ENCODE results near the gene WHAMM.

WHAMM gene

DNA sequence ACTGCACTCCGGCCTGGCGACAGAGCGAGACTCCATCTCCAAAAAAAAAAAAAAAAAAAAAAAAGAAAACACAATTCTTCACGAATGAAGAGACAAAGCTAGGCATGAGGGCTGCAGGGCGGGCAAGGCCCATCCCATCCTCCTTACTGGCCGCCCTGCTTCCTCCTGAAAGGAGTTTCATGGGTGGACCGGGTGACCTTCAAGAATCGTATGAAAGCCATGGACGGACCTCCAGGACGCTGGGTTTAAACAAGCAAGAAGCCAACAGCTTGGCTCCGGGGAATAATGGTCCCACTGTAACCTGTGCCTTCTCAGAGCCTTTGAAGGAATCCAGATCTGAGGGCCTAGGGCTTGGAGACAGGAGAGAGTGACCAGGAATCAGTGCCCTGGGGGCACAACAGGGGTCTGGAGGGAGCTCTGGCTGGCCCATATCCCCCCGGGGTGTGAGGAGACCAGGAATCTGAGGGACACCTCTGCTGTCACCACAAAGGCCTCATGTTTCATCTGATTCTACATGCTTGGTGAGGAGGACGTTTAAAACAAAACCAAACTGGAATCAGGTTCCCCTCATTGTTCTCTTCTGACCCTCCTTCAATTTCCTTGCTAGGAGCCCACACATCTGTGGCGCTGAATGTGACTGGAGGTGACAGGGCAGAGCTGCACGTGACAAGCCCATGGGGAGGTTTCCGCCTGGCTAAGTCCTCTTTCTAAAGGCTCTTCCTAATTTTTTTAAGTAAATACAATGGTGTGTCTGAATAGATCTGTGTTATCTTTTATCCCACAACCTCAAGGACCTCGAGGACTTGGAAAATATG is 46.1 kb downstream of the WHAMM start (continued):
- TF ChIP-seq, protein P1, sequence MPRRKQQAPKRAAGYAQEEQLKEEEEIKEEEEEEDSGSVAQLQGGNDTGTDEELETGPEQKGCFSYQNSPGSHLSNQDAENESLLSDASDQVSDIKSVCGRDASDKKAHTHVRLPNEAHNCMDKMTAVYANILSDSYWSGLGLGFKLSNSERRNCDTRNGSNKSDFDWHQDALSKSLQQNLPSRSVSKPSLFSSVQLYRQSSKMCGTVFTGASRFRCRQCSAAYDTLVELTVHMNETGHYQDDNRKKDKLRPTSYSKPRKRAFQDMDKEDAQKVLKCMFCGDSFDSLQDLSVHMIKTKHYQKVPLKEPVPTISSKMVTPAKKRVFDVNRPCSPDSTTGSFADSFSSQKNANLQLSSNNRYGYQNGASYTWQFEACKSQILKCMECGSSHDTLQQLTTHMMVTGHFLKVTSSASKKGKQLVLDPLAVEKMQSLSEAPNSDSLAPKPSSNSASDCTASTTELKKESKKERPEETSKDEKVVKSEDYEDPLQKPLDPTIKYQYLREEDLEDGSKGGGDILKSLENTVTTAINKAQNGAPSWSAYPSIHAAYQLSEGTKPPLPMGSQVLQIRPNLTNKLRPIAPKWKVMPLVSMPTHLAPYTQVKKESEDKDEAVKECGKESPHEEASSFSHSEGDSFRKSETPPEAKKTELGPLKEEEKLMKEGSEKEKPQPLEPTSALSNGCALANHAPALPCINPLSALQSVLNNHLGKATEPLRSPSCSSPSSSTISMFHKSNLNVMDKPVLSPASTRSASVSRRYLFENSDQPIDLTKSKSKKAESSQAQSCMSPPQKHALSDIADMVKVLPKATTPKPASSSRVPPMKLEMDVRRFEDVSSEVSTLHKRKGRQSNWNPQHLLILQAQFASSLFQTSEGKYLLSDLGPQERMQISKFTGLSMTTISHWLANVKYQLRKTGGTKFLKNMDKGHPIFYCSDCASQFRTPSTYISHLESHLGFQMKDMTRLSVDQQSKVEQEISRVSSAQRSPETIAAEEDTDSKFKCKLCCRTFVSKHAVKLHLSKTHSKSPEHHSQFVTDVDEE (CRISPR knock-in tag; IDR thresholded peaks at IDR 0.05), result no peak
- no peak for TF ChIP-seq ARNTL (CRISPR knock-in tag; IDR thresholded peaks at IDR 0.05; ENCODE audit: borderline replicate concordance, low read depth)
- no peak for TF ChIP-seq TOX (CRISPR knock-in tag; IDR thresholded peaks at IDR 0.05; ENCODE audit: borderline replicate concordance)
- no peak for TF ChIP-seq ISL1 (CRISPR knock-in tag; IDR thresholded peaks at IDR 0.05)
- TF ChIP-seq PPARA (CRISPR knock-in tag; IDR thresholded peaks at IDR 0.05; ENCODE audit: borderline replicate concordance), result no peak

DNA sequence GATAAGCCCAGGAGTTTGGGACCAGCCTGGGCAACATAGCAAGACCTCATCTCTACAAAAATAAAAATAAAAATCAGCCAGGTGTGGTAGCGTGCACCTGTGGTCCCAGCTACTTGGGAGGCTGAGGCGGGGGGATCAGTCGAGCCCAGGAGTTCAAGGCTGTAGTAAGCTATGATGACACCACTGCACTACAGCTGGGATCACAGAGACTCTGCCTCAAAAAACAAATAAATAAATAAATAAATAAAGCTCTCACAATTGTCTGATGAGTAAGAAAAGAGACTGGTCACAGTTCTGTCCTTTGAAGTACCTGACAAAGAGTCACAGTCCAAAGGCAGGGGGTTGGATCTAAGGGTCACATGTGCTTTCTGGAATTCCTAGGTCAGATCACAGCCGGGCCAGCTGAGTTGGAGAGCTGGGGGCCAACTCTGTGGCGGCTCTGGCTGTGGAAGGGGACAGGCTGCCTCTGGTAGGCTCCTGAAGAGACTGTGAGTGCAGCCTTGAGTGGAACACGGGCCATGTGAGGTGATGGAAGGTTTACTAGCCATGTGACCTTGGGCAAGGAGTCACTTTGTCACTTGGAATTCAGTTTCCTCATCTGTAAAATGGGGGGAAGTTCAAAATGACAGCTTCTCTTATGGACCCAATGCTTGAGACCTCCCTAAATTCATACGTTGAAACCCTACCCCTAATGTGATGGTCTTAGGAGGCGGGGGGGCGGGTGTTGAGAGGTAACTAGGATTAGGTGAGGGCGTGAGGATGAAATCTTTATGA is 47.2 kb downstream of the WHAMM start:
- TF ChIP-seq GLIS3 (CRISPR knock-in tag; IDR thresholded peaks at IDR 0.05), result no peak
- TF ChIP-seq, protein P2, sequence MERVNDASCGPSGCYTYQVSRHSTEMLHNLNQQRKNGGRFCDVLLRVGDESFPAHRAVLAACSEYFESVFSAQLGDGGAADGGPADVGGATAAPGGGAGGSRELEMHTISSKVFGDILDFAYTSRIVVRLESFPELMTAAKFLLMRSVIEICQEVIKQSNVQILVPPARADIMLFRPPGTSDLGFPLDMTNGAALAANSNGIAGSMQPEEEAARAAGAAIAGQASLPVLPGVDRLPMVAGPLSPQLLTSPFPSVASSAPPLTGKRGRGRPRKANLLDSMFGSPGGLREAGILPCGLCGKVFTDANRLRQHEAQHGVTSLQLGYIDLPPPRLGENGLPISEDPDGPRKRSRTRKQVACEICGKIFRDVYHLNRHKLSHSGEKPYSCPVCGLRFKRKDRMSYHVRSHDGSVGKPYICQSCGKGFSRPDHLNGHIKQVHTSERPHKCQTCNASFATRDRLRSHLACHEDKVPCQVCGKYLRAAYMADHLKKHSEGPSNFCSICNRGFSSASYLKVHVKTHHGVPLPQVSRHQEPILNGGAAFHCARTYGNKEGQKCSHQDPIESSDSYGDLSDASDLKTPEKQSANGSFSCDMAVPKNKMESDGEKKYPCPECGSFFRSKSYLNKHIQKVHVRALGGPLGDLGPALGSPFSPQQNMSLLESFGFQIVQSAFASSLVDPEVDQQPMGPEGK (CRISPR knock-in tag; IDR thresholded peaks at IDR 0.05; ENCODE audit: borderline replicate concordance), result no peak
- no peak for TF ChIP-seq ZNF70 (CRISPR knock-in tag; IDR thresholded peaks at IDR 0.05)
- TF ChIP-seq TCF4 (CRISPR knock-in tag; IDR thresholded peaks at IDR 0.05; ENCODE audit: borderline replicate concordance), result no peak
- no peak for TF ChIP-seq OSR1 (CRISPR knock-in tag; IDR thresholded peaks at IDR 0.05)
- no peak for TF ChIP-seq SNAI2 (CRISPR knock-in tag; IDR thresholded peaks at IDR 0.05)
- TF ChIP-seq BACH2 (CRISPR knock-in tag; IDR thresholded peaks at IDR 0.05; ENCODE audit: borderline replicate concordance), result no peak
- no peak for TF ChIP-seq ZNF565 (CRISPR knock-in tag; conservative IDR thresholded peaks at IDR 0.05; ENCODE audit: low read depth)
- no peak for ATAC-seq

GRCh38 chr15:82858932-82859331 is 49.5 kb downstream of the WHAMM start:
- no peak for TF ChIP-seq ZC3H10 (CRISPR knock-in tag; IDR thresholded peaks at IDR 0.05)
- no peak for TF ChIP-seq CSDC2 (CRISPR knock-in tag; IDR thresholded peaks at IDR 0.05)
- no peak for TF ChIP-seq SNAI2 (CRISPR knock-in tag; IDR thresholded peaks at IDR 0.05)
- TF ChIP-seq ZNF70 (CRISPR knock-in tag; IDR thresholded peaks at IDR 0.05), result no peak
- TF ChIP-seq BACH2 (CRISPR knock-in tag; IDR thresholded peaks at IDR 0.05; ENCODE audit: borderline replicate concordance), result no peak
- TF ChIP-seq ZNF565 (CRISPR knock-in tag; conservative IDR thresholded peaks at IDR 0.05; ENCODE audit: low read depth), result no peak
- TF ChIP-seq ZFP3 (CRISPR knock-in tag; IDR thresholded peaks at IDR 0.05), result no peak
- no peak for TF ChIP-seq TCF4 (CRISPR knock-in tag; IDR thresholded peaks at IDR 0.05; ENCODE audit: borderline replicate concordance)
- TF ChIP-seq, protein P1 (CRISPR knock-in tag; IDR thresholded peaks at IDR 0.05), result no peak
- TF ChIP-seq GLIS3 (CRISPR knock-in tag; IDR thresholded peaks at IDR 0.05), result no peak
- TF ChIP-seq TOX (CRISPR knock-in tag; IDR thresholded peaks at IDR 0.05; ENCODE audit: borderline replicate concordance), result no peak
- no peak for TF ChIP-seq ARNTL (CRISPR knock-in tag; IDR thresholded peaks at IDR 0.05; ENCODE audit: borderline replicate concordance, low read depth)
- TF ChIP-seq PPARA (CRISPR knock-in tag; IDR thresholded peaks at IDR 0.05; ENCODE audit: borderline replicate concordance), result no peak
- no peak for TF ChIP-seq CREB5 (CRISPR knock-in tag; IDR thresholded peaks at IDR 0.05; ENCODE audit: low read depth)
- TF ChIP-seq ESRRG (CRISPR knock-in tag; IDR thresholded peaks at IDR 0.05), result no peak
- no peak for TF ChIP-seq ISL1 (CRISPR knock-in tag; IDR thresholded peaks at IDR 0.05)
- ATAC-seq, result no peak

Measured in SK-N-SH treated with all-trans-retinoic acid at 6 μM for 48 hours (cell line).